Liver (tissue), 9 donors: Measurements from ENCODE around the gene SCD5. TPM values are rescaled to one million over a fixed set of nuclear protein-coding genes. Genes with fewer than 3 reads are reported as not detected.

Experiments
- DNase-seq: peaks from one replicate; pipeline ENCODE4 v3.0.0-alpha.2; 2017; ENCODE audit warnings: low spot score
- H3K27ac ChIP-seq, 2 donors: one replicate each; pipeline ENCODE4 v1.7.0; 2013; ENCODE audit warnings: inconsistent platforms in 2 of 2, low read length in 2 of 2, control low read depth in 1 of 2, low read depth in 1 of 2, mild to moderate bottlenecking in 1 of 2
- H3K27me3 ChIP-seq, 4 donors: one replicate each; pipeline versions ENCODE4 v1.6.1 to v1.7.0; 2013; ENCODE audit warnings: low read length in 3 of 4, inconsistent platforms in 1 of 4, mild to moderate bottlenecking in 1 of 4, moderate library complexity in 1 of 4; ENCODE audit not compliant: control insufficient read depth in 4 of 4, insufficient read depth in 4 of 4
- H3K36me3 ChIP-seq, 4 donors: one replicate each; pipeline versions ENCODE4 v1.6.1 to v1.7.0; 2013; ENCODE audit warnings: low read length in 3 of 4, mild to moderate bottlenecking in 3 of 4, low read depth in 1 of 4, moderate library complexity in 1 of 4; ENCODE audit not compliant: control insufficient read depth in 4 of 4, insufficient read depth in 3 of 4
- H3K4me1 ChIP-seq, 4 donors: one replicate each; pipeline versions ENCODE4 v1.6.1 to v1.7.0; 2013; ENCODE audit warnings: low read length in 3 of 4, mild to moderate bottlenecking in 3 of 4, moderate library complexity in 1 of 4; ENCODE audit not compliant: control insufficient read depth in 4 of 4, insufficient read depth in 4 of 4
- H3K4me3 ChIP-seq, 3 donors: one replicate each; pipeline versions ENCODE4 v1.6.1 to v1.7.0; 2013; ENCODE audit warnings: low read length in 3 of 3, control low read depth in 1 of 3, low read depth in 1 of 3, mild to moderate bottlenecking in 1 of 3
- H3K9ac ChIP-seq, 2 donors: one replicate each; pipeline ENCODE4 v1.7.0; 2013; ENCODE audit warnings: low read length in 2 of 2, mild to moderate bottlenecking in 2 of 2, moderate library complexity in 2 of 2, control low read depth in 1 of 2, low read depth in 1 of 2
- H3K9me3 ChIP-seq, 4 donors: one replicate each; pipeline versions ENCODE4 v1.6.1 to v1.7.0; 2013; ENCODE audit warnings: low read length in 3 of 4; ENCODE audit not compliant: control insufficient read depth in 4 of 4
- ATF3 ChIP-seq: IDR thresholded peaks from 2 replicates; pipeline ENCODE4 v1.6.1; 2016; ENCODE audit warnings: antibody characterized with exemption
- EGR1 ChIP-seq, 2 donors: IDR thresholded peaks; 2 replicates each; pipeline ENCODE4 v1.6.1; 2016 to 2018; ENCODE audit warnings: antibody characterized with exemption in 2 of 2, low read depth in 2 of 2
- FOXA1 ChIP-seq: IDR thresholded peaks from 2 replicates; pipeline ENCODE4 v1.6.1; 2016; ENCODE audit warnings: antibody characterized with exemption
- FOXA2 ChIP-seq: IDR thresholded peaks from 2 replicates; pipeline ENCODE4 v1.6.1; 2016; ENCODE audit warnings: antibody characterized with exemption
- HNF4A ChIP-seq, 2 donors: conservative IDR thresholded peaks; 2 replicates each; pipeline ENCODE4 v1.6.1; 2016; ENCODE audit warnings: antibody characterized with exemption in 2 of 2, mild to moderate bottlenecking in 2 of 2
- HNF4G ChIP-seq: IDR thresholded peaks from 2 replicates; pipeline ENCODE4 v1.6.1; 2016; ENCODE audit warnings: antibody characterized with exemption
- JUND ChIP-seq, 2 donors: IDR thresholded peaks; 2 replicates each; pipeline ENCODE4 v1.6.1; 2016; ENCODE audit warnings: antibody characterized with exemption in 2 of 2
- MAX ChIP-seq: IDR thresholded peaks from 2 replicates; pipeline ENCODE4 v1.6.1; 2016; ENCODE audit warnings: antibody characterized with exemption
- NR2F2 ChIP-seq: IDR thresholded peaks from 2 replicates; pipeline ENCODE4 v1.6.1; 2016; ENCODE audit warnings: antibody characterized with exemption
- RAD21 ChIP-seq, 2 donors: IDR thresholded peaks; 2 replicates each; pipeline ENCODE4 v1.6.1; 2016; ENCODE audit warnings: antibody characterized with exemption in 2 of 2, mild to moderate bottlenecking in 2 of 2
- RXRA ChIP-seq, 2 donors: IDR thresholded peaks; 2 replicates each; pipeline ENCODE4 v1.6.1; 2017 to 2018; ENCODE audit warnings: antibody characterized with exemption in 2 of 2, mild to moderate bottlenecking in 1 of 2
- SP1 ChIP-seq: IDR thresholded peaks from 2 replicates; pipeline ENCODE4 v1.6.1; 2018; ENCODE audit warnings: antibody characterized with exemption, mild to moderate bottlenecking
- TAF1 ChIP-seq: conservative IDR thresholded peaks from 2 replicates; pipeline ENCODE4 v1.6.1; 2016; ENCODE audit warnings: antibody characterized with exemption, mild to moderate bottlenecking
- YY1 ChIP-seq: IDR thresholded peaks from 2 replicates; pipeline ENCODE4 v1.6.1; 2016; ENCODE audit warnings: antibody characterized with exemption, mild to moderate bottlenecking
- ZBTB33 ChIP-seq: IDR thresholded peaks from 2 replicates; pipeline ENCODE4 v1.6.1; 2016; ENCODE audit warnings: antibody characterized with exemption
- WGBS: extraction: QIAGEN DNeasy Blood & Tissue Kit; methylation state at CpG from one replicate; pipeline ENCODE4 v1.1.7; 2013; 5-methylcytosine and 5-hydroxymethylcytosine counted together
- polyA plus RNA-seq, 2 donors: library from polyadenylated mRNA; stranded (reverse) in 1 of 2; unstranded in 1 of 2; fragments of 200-250 nt in 1 of 2; fragments of >200 nt in 1 of 2; fragmentation: Nextera tagmentation in 1 of 2; extraction: Ambion mirVana in 1 of 2; gene quantifications; one replicate each; pipeline versions ENCODE4 v1.2.1 to v1.2.3, GENCODE V29; 2013 to 2015
- total RNA-seq, 2 donors: library from RNA; depleted of rRNA; stranded (reverse); fragments of >200 nt; gene quantifications; one replicate each; pipeline ENCODE4 v1.2.3, GENCODE V29; 2014
- TF ChIP-seq, protein P1 (sequence below): IDR thresholded peaks from 2 replicates; pipeline ENCODE4 v1.6.1; 2016; ENCODE audit warnings: antibody characterized with exemption, mild to moderate bottlenecking
- TF ChIP-seq, protein P2 (sequence below): fragments of 150-350 bp; IDR thresholded peaks from 2 replicates; pipeline ENCODE4 v1.5.1; 2017; ENCODE audit warnings: improper control_type of control experiment, low read depth, low read length; ENCODE audit not compliant: missing input control
- donor health status: healthy.
- donor health status: healthy.
- donor health status: healthy.
- donor health status: healthy.
- donor health status: healthy.

Gene SCD5
- total and polyA plus RNA-seq, 4 donors: 0.14 to 1.9 (median 0.57) TPM

DNA sequence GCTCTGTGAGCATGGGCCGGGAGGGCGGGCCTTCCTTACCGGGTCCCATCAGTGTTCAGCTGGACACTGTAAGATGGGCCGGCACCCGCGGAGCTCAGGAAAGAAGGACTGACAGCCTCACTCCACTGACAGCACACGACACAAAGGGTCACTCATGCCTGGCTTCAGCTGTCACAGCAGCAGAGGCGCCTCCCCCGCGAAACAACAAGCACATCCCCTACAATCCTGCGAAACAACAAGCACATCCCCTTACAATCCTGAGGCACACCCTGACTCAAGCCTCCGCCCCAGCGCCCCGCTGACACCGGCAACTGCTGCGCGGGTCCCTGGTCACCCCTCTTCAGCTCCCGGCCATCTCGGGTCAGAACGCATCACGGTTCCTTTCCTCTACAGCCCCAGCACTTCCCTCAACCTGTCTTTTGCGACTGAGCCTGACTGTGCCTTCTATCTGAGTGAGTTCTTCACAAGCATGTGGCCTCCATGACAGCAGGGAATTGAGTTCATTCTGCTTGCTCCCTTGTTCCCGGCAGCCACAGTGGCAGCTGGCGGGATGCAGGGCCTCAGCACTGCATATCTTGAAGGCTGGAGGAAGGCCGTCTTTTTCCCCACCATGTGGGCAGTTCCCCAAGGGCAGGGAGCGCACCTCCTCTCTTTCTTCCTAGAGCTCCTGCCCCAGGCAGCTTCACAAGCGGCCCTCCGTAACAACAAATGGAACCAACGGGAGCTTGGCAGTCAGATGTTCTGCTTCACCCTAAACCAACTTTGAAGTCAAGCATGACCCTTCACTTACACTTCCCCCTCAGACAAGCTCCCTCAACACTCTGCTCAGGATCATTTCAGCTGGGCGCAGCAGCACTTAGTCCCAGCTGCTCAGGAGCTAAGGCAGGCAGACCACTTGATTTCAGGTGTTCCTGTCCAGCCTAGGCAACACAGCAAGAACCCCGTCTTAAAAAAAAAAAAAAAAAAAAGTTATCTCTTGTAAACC lies 39.6 kb downstream of the SCD5 start:
- TF ChIP-seq YY1: no peak
- no peak for TF ChIP-seq HNF4G
- no peak for TF ChIP-seq MAX
- no peak for TF ChIP-seq NR2F2
- TF ChIP-seq RXRA (IDR thresholded peaks at IDR 0.05): no peak
- TF ChIP-seq, protein P1, sequence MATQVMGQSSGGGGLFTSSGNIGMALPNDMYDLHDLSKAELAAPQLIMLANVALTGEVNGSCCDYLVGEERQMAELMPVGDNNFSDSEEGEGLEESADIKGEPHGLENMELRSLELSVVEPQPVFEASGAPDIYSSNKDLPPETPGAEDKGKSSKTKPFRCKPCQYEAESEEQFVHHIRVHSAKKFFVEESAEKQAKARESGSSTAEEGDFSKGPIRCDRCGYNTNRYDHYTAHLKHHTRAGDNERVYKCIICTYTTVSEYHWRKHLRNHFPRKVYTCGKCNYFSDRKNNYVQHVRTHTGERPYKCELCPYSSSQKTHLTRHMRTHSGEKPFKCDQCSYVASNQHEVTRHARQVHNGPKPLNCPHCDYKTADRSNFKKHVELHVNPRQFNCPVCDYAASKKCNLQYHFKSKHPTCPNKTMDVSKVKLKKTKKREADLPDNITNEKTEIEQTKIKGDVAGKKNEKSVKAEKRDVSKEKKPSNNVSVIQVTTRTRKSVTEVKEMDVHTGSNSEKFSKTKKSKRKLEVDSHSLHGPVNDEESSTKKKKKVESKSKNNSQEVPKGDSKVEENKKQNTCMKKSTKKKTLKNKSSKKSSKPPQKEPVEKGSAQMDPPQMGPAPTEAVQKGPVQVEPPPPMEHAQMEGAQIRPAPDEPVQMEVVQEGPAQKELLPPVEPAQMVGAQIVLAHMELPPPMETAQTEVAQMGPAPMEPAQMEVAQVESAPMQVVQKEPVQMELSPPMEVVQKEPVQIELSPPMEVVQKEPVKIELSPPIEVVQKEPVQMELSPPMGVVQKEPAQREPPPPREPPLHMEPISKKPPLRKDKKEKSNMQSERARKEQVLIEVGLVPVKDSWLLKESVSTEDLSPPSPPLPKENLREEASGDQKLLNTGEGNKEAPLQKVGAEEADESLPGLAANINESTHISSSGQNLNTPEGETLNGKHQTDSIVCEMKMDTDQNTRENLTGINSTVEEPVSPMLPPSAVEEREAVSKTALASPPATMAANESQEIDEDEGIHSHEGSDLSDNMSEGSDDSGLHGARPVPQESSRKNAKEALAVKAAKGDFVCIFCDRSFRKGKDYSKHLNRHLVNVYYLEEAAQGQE: no peak
- TF ChIP-seq EGR1 (IDR thresholded peaks at IDR 0.05; ENCODE audit: low read depth in 2 of 2): no peak
- TF ChIP-seq ATF3: no peak
- TF ChIP-seq JUND (IDR thresholded peaks at IDR 0.05): no peak
- no peak for TF ChIP-seq TAF1
- no peak for TF ChIP-seq RAD21 (IDR thresholded peaks at IDR 0.05)
- TF ChIP-seq HNF4A (conservative IDR thresholded peaks at IDR 0.05): no peak
- TF ChIP-seq ZBTB33: no peak
- TF ChIP-seq FOXA2: no peak
- no peak for TF ChIP-seq FOXA1
- Histone ChIP-seq H3K9ac (no peak overlapping the region), H3K36me3 (no peaks in the 10 kb centered on the region), H3K27ac (no peak overlapping the region), H3K27me3 (no peaks in the 10 kb centered on the region), H3K4me3 (no peak overlapping the region), H3K4me1 (no peaks in the 10 kb centered on the region), H3K9me3 (no peaks in the 10 kb centered on the region)
- 67% methylated on average over 31 of the region's 31 CpGs for WGBS
- DNase-seq: no peak

DNA sequence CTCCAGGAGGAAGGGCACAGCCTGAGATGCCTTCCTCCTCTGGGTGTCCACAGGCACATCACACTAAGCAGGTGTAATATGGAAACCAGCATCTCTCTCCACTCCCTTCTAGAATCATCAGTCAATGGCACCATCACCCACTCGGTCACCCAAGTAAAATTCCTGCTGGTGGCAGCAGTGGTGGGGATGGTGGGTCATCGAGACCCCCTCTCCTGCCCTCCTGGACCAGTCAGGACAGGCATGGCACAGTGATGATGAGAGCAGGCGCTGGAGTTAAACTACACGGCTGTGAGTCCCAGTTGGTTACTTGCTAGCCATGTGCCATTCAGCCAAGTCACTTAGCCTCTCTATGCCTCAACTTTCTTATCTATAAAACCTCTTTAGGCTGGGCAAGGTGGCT lies 42.5 kb downstream of the SCD5 start:
- no peak overlapping the region for H3K27ac ChIP-seq
- 93% methylated on average over 4 of the region's 4 CpGs for WGBS
- H3K27me3 ChIP-seq: no peaks in the 10 kb centered on the region
- no peaks in the 10 kb centered on the region for H3K36me3 ChIP-seq
- no peaks in the 10 kb centered on the region for H3K4me1 ChIP-seq
- no peak overlapping the region for H3K4me3 ChIP-seq
- no peak overlapping the region for H3K9ac ChIP-seq
- H3K9me3 ChIP-seq: no peaks in the 10 kb centered on the region
- no peak for DNase-seq
- no peak for TF ChIP-seq FOXA1
- TF ChIP-seq, protein P2, sequence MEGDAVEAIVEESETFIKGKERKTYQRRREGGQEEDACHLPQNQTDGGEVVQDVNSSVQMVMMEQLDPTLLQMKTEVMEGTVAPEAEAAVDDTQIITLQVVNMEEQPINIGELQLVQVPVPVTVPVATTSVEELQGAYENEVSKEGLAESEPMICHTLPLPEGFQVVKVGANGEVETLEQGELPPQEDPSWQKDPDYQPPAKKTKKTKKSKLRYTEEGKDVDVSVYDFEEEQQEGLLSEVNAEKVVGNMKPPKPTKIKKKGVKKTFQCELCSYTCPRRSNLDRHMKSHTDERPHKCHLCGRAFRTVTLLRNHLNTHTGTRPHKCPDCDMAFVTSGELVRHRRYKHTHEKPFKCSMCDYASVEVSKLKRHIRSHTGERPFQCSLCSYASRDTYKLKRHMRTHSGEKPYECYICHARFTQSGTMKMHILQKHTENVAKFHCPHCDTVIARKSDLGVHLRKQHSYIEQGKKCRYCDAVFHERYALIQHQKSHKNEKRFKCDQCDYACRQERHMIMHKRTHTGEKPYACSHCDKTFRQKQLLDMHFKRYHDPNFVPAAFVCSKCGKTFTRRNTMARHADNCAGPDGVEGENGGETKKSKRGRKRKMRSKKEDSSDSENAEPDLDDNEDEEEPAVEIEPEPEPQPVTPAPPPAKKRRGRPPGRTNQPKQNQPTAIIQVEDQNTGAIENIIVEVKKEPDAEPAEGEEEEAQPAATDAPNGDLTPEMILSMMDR: no peak
- TF ChIP-seq, protein P1: no peak
- TF ChIP-seq MAX: no peak
- no peak for TF ChIP-seq JUND (IDR thresholded peaks at IDR 0.05)
- no peak for TF ChIP-seq SP1
